ENCODE data around the gene SNX24.
A peak's percentile ranks its signal among the peaks of the same experiment; 100 is the strongest.

SNX24 gene

DNA sequence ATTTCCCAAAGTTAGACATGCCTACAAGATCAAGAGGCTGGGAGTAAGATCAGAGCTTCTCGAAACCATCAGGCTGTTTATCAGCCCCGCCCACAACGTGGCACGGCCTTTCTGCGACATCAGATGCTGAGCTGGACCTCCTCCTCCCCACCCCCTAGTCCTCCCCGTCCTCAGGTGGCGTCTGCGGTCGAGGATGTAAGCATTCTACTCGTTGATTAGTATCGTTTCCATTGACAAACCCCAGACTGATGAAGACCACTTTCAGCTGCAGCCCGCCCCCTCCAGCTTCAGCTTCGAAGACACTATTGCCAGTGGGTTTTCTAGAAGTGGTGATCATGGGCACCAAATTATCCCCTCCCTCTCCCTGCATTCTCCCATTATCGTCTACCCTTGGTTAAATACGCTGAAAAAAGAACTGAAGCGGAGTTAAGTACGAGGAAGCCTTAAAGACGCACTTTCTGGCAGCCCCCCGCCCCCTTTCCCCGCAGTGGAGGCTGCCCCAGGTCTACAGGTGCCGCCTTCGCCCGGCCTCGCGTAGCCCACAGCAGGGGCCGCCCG lies 190.0 kb downstream of the SNX24 start:
- DNase-seq = peak in 1 of 2 experiments; percentile 11

DNA sequence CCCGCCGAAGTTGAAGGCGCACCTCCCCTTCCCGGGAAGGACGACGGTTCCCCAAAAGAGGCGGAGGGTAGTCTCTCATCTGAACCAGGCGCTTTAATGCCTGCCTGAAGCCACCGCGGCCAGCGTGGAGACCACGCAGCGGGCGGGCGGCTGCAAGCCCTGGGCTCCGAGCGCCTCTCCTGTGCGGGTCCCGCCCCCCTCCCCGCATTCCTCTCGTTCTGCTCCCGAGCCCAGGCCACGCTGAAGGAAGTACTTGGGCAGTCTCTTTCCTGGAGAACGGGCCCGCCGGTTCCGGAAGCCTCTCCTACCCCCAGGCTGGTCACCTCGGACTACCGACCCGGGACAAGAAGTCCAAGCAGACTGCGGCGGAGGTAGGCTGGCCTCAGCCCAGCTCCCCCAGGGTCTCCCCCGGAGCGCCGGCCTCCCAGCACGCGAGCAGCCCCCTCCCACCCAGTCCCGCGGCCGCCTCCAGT lies 190.5 kb downstream of the SNX24 start:
- no peak for DNase-seq

GRCh38 chr5:123036391-123037103 lies 191.1 kb downstream of the SNX24 start, which contains the start of gene PPIC:
Gene PPIC, minus strand, starts transcription at chr5:123036725. Its CDS starts 100 bp downstream, at chr5:123036625.
- DNase-seq = no peak

DNA sequence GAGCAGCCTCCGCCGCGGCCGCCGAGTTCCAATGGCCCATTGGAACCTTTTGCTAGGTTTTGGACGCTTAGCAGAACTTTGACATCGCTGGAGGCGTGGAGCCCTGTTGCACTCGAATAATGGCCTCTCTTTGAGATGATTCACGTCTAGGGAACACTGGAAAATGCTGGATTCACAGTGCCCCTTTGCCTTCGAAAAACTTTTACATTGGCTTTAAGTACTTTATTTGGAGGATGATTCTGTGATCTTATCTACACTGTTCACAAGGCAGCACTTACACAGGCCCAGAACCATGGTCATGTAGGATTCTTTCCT lies 191.6 kb downstream of the SNX24 start:
- no peak for DNase-seq

DNA sequence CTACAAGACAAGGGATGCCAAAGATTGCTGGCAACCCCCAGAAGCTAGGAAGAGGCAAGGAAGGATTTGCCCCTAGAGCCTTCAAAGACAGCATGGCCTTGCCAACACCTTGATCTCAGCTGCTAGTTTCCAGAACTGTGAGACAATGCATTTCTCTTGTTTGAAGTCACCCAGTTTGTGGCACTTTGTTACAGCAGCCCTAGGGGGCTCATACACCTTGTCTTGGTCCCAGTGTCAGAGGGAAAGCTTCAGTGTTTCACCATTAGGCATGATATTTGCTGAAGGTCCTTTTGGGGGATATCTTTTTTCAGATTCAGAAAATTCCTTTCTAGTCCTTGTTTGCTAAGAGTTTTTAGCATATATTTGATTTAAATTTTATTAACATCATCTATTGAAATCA lies 194.3 kb downstream of the SNX24 start:
- DNase-seq = no peak

GRCh38 chr5:123044926-123045617 lies 199.7 kb downstream of the SNX24 start:
- no peak for DNase-seq

DNA sequence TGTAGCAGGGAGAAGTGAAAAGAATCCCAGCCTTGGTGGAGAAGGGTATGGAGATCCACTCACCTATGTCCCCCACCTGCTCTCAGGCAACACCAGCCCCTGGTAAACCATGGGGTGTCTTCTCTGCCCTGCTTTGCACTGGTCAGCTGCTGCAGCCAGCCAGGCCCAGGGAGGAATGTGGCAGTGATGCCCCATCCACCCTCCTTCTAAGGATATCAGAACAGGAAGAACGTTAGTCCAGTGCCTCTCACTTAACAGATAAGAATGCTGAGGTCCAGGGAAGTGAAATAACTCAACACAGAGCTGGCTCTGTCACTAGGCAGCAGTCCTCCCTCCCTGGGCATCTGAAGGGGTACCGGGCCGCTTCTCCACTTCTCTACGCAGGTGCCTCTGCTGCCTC lies 200.8 kb downstream of the SNX24 start:
- DNase-seq = no peak

DNA sequence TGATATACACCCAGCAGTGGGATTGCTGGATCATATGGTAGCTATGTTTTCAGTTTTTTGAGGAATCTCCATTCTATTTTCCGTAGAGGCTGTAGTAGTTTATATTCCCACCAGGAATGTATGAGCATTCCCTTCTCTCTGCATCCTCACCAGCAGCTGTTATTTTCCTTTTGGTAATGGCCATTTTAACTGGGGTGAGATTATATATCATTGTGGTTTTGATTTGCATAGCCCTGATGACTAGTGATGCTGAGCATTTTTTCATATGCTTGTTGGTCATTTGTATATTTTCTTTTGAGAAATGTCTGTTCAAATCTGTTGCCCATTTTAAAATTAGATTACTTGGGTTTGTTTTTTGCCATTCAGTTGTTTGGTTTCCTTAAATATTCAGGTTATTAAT lies 202.3 kb downstream of the SNX24 start:
- DNase-seq = no peak

GRCh38 chr5:123051206-123051605 lies 205.8 kb downstream of the SNX24 start:
- DNase-seq = no peak
